ENCODE results near the gene NXPH1. TPM values are rescaled to one million over a fixed set of nuclear protein-coding genes. Genes with fewer than 3 reads are reported as not detected.

NXPH1 gene
- total RNA-seq, 3 donors from 2014 or later, result not detected

- intact Hi-C loops (cut with DNase I, micrococcal nuclease), result no loop called here
- DNase-seq (peak in 1 of 3 donors; percentile 3), ATAC-seq (no peak)
- Histone ChIP-seq H3K36me3 (ENCODE audit: low read depth) (no peaks in the 10 kb centered on the region), H3K4me1 (ENCODE audit: low read depth) (no peaks in the 10 kb centered on the region), H3K9me3 (no peaks in the 10 kb centered on the region), H3K4me3 (no peak overlapping the region)
- TF ChIP-seq, protein P1, sequence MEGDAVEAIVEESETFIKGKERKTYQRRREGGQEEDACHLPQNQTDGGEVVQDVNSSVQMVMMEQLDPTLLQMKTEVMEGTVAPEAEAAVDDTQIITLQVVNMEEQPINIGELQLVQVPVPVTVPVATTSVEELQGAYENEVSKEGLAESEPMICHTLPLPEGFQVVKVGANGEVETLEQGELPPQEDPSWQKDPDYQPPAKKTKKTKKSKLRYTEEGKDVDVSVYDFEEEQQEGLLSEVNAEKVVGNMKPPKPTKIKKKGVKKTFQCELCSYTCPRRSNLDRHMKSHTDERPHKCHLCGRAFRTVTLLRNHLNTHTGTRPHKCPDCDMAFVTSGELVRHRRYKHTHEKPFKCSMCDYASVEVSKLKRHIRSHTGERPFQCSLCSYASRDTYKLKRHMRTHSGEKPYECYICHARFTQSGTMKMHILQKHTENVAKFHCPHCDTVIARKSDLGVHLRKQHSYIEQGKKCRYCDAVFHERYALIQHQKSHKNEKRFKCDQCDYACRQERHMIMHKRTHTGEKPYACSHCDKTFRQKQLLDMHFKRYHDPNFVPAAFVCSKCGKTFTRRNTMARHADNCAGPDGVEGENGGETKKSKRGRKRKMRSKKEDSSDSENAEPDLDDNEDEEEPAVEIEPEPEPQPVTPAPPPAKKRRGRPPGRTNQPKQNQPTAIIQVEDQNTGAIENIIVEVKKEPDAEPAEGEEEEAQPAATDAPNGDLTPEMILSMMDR (IDR thresholded peaks at IDR 0.05), result no peak
Observed at GRCh38 chr7:8443576-8444467, 10.4 kb downstream of the NXPH1 start.

DNA sequence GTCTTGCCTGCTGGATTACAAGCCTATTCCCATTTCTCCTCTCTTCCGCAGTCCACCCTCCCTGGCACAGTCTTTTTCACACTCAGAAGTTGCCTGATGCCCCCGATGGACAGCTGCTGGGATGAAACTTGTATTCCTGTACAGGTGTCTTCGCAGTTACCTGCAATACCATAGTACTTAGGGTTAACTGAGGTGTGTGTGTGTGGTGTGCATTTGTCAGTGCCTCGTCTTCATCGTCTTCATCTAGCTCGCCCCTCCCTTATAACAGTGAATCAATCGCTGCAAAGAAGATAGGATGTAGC, 11.0 kb downstream of the NXPH1 start:
- H3K9me3 ChIP-seq, result no peaks in the 10 kb centered on the region
- no peak overlapping the region for H3K4me3 ChIP-seq
- DNase-seq (no peak), ATAC-seq (no peak)
- intact Hi-C loops (cut with DNase I, micrococcal nuclease), result no loop called here
- H3K36me3 ChIP-seq (ENCODE audit: low read depth), result no peaks in the 10 kb centered on the region
- H3K4me1 ChIP-seq (ENCODE audit: low read depth), result no peaks in the 10 kb centered on the region
- TF ChIP-seq, protein P1 (IDR thresholded peaks at IDR 0.05), result no peak

DNA sequence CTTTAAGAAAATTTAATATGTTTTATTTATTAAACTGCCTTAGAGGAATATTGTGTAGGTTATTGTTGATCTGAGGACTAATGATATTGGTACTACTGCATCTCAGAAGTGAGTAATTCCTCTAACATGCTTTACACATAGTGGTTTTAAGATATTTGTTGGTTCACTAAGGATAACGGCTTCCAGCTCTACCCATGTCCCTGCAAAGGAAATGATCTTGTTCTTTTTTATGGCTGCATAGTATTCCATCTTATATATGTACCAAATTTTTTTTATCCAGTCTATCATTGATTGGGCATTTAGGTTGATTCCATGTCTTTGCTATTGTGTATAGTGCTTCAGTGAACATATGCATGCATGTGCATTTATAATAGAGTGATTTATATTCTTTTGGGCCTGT, 20.1 kb downstream of the NXPH1 start:
- no peaks in the 10 kb centered on the region for H3K36me3 ChIP-seq (ENCODE audit: low read depth)
- TF ChIP-seq, protein P1 (IDR thresholded peaks at IDR 0.05), result no peak
- H3K4me1 ChIP-seq (ENCODE audit: low read depth), result no peaks in the 10 kb centered on the region
- no peak overlapping the region for H3K4me3 ChIP-seq
- intact Hi-C loops (cut with DNase I, micrococcal nuclease), result no loop called here
- ATAC-seq (no peak), DNase-seq (no peak)
- no peaks in the 10 kb centered on the region for H3K9me3 ChIP-seq

DNA sequence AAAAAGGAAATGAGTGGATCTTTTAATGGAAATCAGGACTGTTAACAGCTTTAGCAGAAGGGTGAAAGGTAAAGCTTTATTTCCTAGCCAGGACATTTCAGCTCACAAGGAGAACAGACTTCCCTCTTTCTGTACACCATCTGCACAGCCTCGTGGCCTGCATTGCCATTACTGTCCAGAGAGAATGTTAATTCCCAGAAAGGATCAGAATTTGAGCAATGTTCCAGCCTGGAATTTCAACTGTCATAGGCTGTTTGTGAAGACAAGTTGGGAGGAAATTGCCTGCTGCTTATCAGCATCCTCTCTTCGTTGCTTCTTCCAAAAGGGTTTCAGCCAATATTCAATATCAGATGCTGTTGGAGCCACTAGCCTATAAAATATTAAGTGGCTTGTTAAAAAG, 22.0 kb downstream of the NXPH1 start:
- Histone ChIP-seq H3K9me3 (no peaks in the 10 kb centered on the region), H3K36me3 (ENCODE audit: low read depth) (no peaks in the 10 kb centered on the region), H3K4me3 (no peak overlapping the region), H3K4me1 (ENCODE audit: low read depth) (no peaks in the 10 kb centered on the region)
- intact Hi-C loops (cut with DNase I, micrococcal nuclease), result no loop called here
- DNase-seq (no peak), ATAC-seq (no peak)
- TF ChIP-seq, protein P1 (IDR thresholded peaks at IDR 0.05), result no peak

DNA sequence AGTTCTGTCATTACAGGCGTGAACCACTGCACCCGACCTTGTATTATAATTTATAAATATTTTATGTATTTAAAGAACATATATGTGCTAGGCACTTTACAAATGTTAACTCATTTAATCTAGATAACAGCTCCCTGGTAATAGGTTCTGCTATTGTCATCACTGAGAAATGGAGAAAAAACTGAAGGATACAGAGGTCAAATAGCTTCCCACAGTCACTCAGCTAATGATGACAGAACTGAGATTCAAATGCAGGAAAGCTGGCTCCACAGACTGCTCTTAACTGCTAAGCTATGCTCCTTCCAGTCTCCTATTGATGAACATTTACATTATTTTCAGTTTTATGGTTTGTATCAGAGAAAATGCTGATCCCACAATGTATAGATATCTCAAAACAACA, 28.9 kb downstream of the NXPH1 start:
- Histone ChIP-seq H3K4me3 (no peak overlapping the region), H3K9me3 (no peaks in the 10 kb centered on the region), H3K36me3 (ENCODE audit: low read depth) (no peaks in the 10 kb centered on the region), H3K4me1 (ENCODE audit: low read depth) (no peaks in the 10 kb centered on the region)
- intact Hi-C loops (cut with DNase I, micrococcal nuclease), result no loop called here
- TF ChIP-seq, protein P1 (IDR thresholded peaks at IDR 0.05), result no peak
- DNase-seq (no peak), ATAC-seq (no peak)
